Hepatocyte (in vitro differentiated cells): ENCODE results near the gene DPH5.

ENCODE experiments used
- CTCF ChIP-seq: fragments of 200-600 bp; sonication (generic); IDR thresholded peaks from 2 replicates; pipeline ENCODE4 v1.5.1; 2016; ENCODE audit warnings: antibody characterized with exemption, mild to moderate bottlenecking; ENCODE audit not compliant: poor library complexity
- EZH2phosphoT487 ChIP-seq: fragments of 200-600 bp; sonication (generic); IDR thresholded peaks from one replicate; pipeline ENCODE4 v1.6.1; 2018; ENCODE audit warnings: antibody characterized with exemption, mild to moderate bottlenecking, low read depth, moderate library complexity; ENCODE audit not compliant: unreplicated experiment, severe bottlenecking

DNA sequence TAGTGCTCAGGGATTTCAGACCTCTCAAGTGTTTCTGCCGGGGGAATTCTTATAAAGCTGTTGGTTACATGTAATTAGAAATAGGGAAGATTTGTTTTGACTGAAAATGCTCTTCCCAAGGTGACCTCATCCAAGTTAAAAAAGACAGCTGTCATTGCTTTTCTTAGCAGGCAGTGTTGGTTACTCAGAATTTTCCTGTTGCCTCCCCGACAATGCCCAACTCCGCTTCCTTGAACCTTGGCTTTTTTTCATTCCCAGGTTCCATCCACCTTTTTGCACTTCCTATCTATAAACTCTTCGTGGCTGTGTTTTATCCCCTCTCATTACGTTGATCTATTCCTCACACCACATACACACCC, 825 bp upstream of the DPH5 start:
- TF ChIP-seq CTCF (no peak), EZH2phosphoT487 (no peak)
